Heart left ventricle (tissue), 16 donors: ENCODE data around the gene IFFO2. TPM values are rescaled to one million over a fixed set of nuclear protein-coding genes. Genes with fewer than 3 reads are reported as not detected.

ENCODE experiments used
- ATAC-seq, 4 donors: fragments of 200-7000 bp; cut with Tn5 transposase; one replicate each; pipeline ENCODE4 v1.9.1; 2020 to 2022; ENCODE audit warnings: moderate library complexity in 4 of 4, mild to moderate bottlenecking in 3 of 4, moderate number of reproducible peaks in 1 of 4
- DNase-seq, 5 donors: peaks; one replicate each; pipeline ENCODE4 v3.0.0-alpha.2; 2020
- H3K27ac ChIP-seq, 12 donors: fragments of 200-600 bp; sonication (generic) in 4 of 12; one replicate each; pipeline versions ENCODE4 v1.5.0 to v1.8.0; 2016 to 2022; ENCODE audit warnings: mild to moderate bottlenecking in 2 of 12
- H3K27me3 ChIP-seq, 9 donors: fragments of 200-600 bp; sonication (generic) in 2 of 9; one replicate each; pipeline versions ENCODE4 v1.5.1 to v1.8.0; 2016 to 2022; ENCODE audit warnings: mild to moderate bottlenecking in 3 of 9
- H3K36me3 ChIP-seq, 9 donors: fragments of 200-600 bp; sonication (generic) in 2 of 9; one replicate each; pipeline versions ENCODE4 v1.5.0 to v1.8.0; 2018 to 2022; ENCODE audit warnings: mild to moderate bottlenecking in 2 of 9
- H3K4me1 ChIP-seq, 12 donors: fragments of 200-600 bp; sonication (generic) in 4 of 12; one replicate each; pipeline versions ENCODE4 v1.5.0 to v1.8.0; 2016 to 2022; ENCODE audit warnings: mild to moderate bottlenecking in 3 of 12
- H3K4me3 ChIP-seq, 12 donors: fragments of 200-600 bp; sonication (generic) in 4 of 12; one replicate each; pipeline versions ENCODE4 v1.5.0 to v1.8.0; 2017 to 2022; ENCODE audit warnings: mild to moderate bottlenecking in 9 of 12, moderate library complexity in 4 of 12
- H3K9me3 ChIP-seq, 12 donors: fragments of 200-600 bp; sonication (generic) in 4 of 12; one replicate each; pipeline versions ENCODE4 v1.5.0 to v1.8.0; 2016 to 2022; ENCODE audit warnings: mild to moderate bottlenecking in 1 of 12
- CTCF ChIP-seq, 12 donors: fragments of 200-600 bp; sonication (generic) in 4 of 12; IDR thresholded peaks; one replicate each; pipeline versions ENCODE4 v1.5.0 to v1.8.0; 2018 to 2022; ENCODE audit warnings: antibody characterized with exemption in 12 of 12, mild to moderate bottlenecking in 5 of 12
- POLR2A ChIP-seq, 2 donors: fragments of 450-650 bp; IDR thresholded peaks; one replicate each; pipeline ENCODE4 v1.6.1; 2017; ENCODE audit warnings: antibody characterized with exemption in 2 of 2, mild to moderate bottlenecking in 2 of 2, moderate library complexity in 2 of 2
- WGBS, 4 donors: extraction: QIAGEN DNeasy Blood & Tissue Kit in 2 of 4; methylation state at CpG; one replicate each; pipeline versions ENCODE4 v1.1.5 to v1.1.7; 2013 to 2018; 5-methylcytosine and 5-hydroxymethylcytosine counted together
- intact Hi-C, 10 donors: fragments of 100-400 bp; cut with DNase I; formaldehyde crosslinking; loops; one replicate each; pipeline versions ENCODE4 v1.11.1 to v1.14.2; 2022
- polyA plus RNA-seq, 2 donors: library from polyadenylated mRNA; stranded (reverse); fragments of 200-250 nt; gene quantifications; one replicate each; pipeline ENCODE4 v1.2.3, GENCODE V29; 2013
- total RNA-seq, 9 donors: library from RNA; depleted of rRNA in 2 of 9; stranded (reverse); fragments of >200 nt in 2 of 9; fragmentation: NEBNext Ultra II Directional in 3 of 9; extraction: Animal tissue kit (Norgen Biotek cat#: 25700) in 3 of 9; gene quantifications; one replicate each; pipeline versions ENCODE4 v1.1.0 to v1.2.4, GENCODE V29; 2016 to 2023
- donor health status: ischemic (EF 13 %, LVEDD 7.1; RV severe dilation, severe dysfunction).
- donor health status: healthy with polysubstance abuse.
- donor health status: DM: no; HTN: yes; CAD: no.
- donor health status: DM: no; HTN: no; CAD: no.
- donor health status: ischemic (EF 25% LVEDD 6.9; RV normal size, moderate dysfunction).
- donor health status: ischemic (EF 25% LVEDD 5.7; RV mildly dilated, moderate dysfunction).
- donor health status: healthy.
- donor health status: DM: yes; HTN: yes; CAD: no.
- donor health status: ischemic (EF 35%, LVEDD 5.7; RV mildly dilated, moderate dysfunction).
- donor health status: nonischemic (EF 11% LVEDD 7.7; RV severe dilation, severe dysfunction).
- donor health status: DM: yes; HTN: yes; CAD: no.
- donor health status: PGD.
- donor health status: ischemic (EF 29% LVEDD 5.4; RV normal size, mild dysfunction).
- donor health status: nonischemic (EF 23%, LVEDD 6.1; RV moderate dilation, normal function).

IFFO2 gene
- total and polyA plus RNA-seq, 11 donors: 2.5 to 9.0 (median 4.9) TPM

DNA sequence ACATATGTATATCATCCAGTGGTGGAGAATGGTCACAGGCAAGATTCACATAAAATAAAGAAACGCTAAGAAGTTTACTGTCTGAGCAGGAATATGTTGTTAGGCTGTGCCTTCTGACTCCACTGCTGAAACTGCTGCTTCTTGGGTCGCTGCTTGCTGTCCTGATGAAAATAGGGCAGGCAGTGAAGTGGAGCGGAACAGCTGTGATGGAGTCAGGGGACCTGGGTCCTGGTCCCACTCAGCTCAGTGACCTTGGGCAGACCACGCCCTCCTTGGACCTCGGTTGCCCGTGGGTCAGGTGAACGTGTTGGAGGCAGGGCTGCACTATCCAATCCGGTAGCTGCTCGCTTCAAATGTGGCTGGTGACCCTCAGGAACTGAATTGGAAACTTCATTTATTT lies 33.4 kb upstream of the IFFO2 start:
- Histone ChIP-seq H3K4me1 (no peaks in the 10 kb centered on the region), H3K27me3 (peaks cover 0 to 3% (median 0%) of the 10 kb centered on the region in 9 donors), H3K27ac (no peak overlapping the region), H3K4me3 (no peak overlapping the region), H3K9me3 (no peaks in the 10 kb centered on the region), H3K36me3 (no peaks in the 10 kb centered on the region)
- DNase-seq: no peak
- no peak for ATAC-seq
- intact Hi-C loops: no loop called here
- TF ChIP-seq CTCF (IDR thresholded peaks at IDR 0.05) (no peak), POLR2A (IDR thresholded peaks at IDR 0.05) (no peak)
- WGBS, 4 donors: 81 to 84% (median 84%) methylated on average over 9 of the region's 9 CpGs

DNA sequence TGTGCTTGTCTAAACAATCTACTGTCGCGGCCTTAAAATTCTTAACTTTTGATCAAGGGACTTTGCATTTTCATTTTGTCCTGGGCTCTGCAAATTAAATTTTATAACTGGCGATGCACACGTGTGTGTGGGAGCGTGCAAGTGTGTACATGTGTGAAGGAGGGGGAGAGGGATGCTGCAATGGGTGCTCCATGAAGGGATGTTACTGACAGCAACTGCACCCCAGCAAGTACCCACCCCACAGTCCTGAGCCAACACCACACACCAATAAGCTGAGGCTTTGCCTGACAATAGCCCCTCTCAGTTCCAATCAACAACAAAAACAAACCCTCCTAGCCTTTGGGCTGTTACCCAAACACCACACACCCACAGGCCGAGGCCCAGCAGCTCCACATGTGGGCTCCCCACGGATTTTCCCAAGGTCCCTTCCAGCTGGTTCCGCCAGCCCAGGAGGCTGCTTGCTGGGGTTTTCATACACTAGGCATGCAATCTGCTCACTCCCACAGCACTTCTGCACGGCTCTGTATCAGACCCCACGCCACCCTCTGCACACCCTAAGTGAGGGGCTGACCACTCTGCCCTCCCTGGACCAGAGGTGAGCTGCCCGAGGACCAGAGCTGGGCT lies 32.8 kb upstream of the IFFO2 start:
- 78 to 82% (median 80%) methylated on average over 11 of the region's 11 CpGs for WGBS, 4 donors
- Histone ChIP-seq H3K9me3 (no peaks in the 10 kb centered on the region), H3K27ac (no peak overlapping the region), H3K4me1 (no peaks in the 10 kb centered on the region), H3K36me3 (no peaks in the 10 kb centered on the region), H3K27me3 (peaks cover 0 to 3% (median 0%) of the 10 kb centered on the region in 9 donors), H3K4me3 (no peak overlapping the region)
- no peak for DNase-seq
- intact Hi-C loops: no loop called here
- peak in 1 of 4 donors; percentile 18 for ATAC-seq
- no peak for TF ChIP-seq POLR2A (IDR thresholded peaks at IDR 0.05)

- H3K4me3 ChIP-seq: no peak overlapping the region
- intact Hi-C loops: no loop called here
- WGBS, 4 donors: 74 to 97% (median 92%) methylated on average over 2 of the region's 2 CpGs
- ATAC-seq: no peak
- peaks cover 0 to 8% (median 0%) of the 10 kb centered on the region in 12 donors for H3K9me3 ChIP-seq
- no peak for TF ChIP-seq CTCF (IDR thresholded peaks at IDR 0.05)
- TF ChIP-seq POLR2A (IDR thresholded peaks at IDR 0.05): no peak
- no peaks in the 10 kb centered on the region for H3K36me3 ChIP-seq
- no peak overlapping the region for H3K27ac ChIP-seq
- H3K4me1 ChIP-seq: peaks cover 0 to 17% (median 0%) of the 10 kb centered on the region in 12 donors
- H3K27me3 ChIP-seq: peaks cover 0 to 3% (median 0%) of the 10 kb centered on the region in 9 donors
- no peak for DNase-seq
These were observed 24.8 kb upstream of the IFFO2 start for GRCh38 chr1:18981242-18981641.

DNA sequence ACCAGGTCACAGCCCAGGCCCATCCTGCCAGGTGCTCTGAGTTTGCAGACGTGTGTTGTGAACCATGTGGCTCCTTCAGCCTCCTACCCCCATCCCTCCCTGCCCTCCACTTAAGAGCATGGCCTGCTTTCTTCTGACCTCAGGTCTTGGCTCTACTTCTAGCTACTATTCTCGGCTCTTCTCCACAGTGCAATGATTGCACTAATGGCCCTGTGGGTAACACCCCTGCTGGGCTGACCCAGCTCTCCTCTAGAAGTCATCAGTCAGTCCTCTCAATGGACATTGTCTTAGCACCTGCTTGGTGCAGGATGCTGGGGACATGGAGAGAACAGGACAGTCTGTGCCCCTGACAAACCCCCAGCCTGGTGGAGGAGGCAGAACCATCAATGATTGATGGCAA lies 22.2 kb upstream of the IFFO2 start:
- intact Hi-C loops: loop anchor here in 1 of 10 donors (10.0 kb wide), 1 partner anchor 74 kb away; the partner anchor contains the start of gene ALDH4A1
- Histone ChIP-seq H3K27ac (peak overlapping the region in 1 of 12 donors; percentile 7), H3K27me3 (no peaks in the 10 kb centered on the region), H3K9me3 (peaks cover 0 to 8% (median 0%) of the 10 kb centered on the region in 12 donors), H3K4me1 (peaks cover 0 to 17% (median 0%) of the 10 kb centered on the region in 12 donors), H3K36me3 (no peaks in the 10 kb centered on the region), H3K4me3 (no peak overlapping the region)
- WGBS, 4 donors: 33 to 54% (median 43%) methylated on average over 2 of the region's 2 CpGs
- ATAC-seq: peak; percentile 75 to 95 (median 92)
- peak in 2 of 5 donors; percentile 27 to 37 for DNase-seq
- TF ChIP-seq CTCF (IDR thresholded peaks at IDR 0.05): no peak
- no peak for TF ChIP-seq POLR2A (IDR thresholded peaks at IDR 0.05)
